ENCODE results near the gene RFTN1. TPM values are rescaled to one million over a fixed set of nuclear protein-coding genes. Genes with fewer than 3 reads are reported as not detected.
A peak's percentile ranks its signal among the peaks of the same experiment; 100 is the strongest.

RFTN1 gene
- total and polyA plus RNA-seq, 7 donors, result 9.1 to 33.1 (median 15.9) TPM

GRCh38 chr3:16372362-16373292 lies 140.9 kb downstream of the RFTN1 start:
- no peak for DNase-seq
- no peaks in the 10 kb centered on the region for H3K9me3 ChIP-seq
- no peak overlapping the region for H3K4me3 ChIP-seq
- peaks cover 0 to 2% of the 10 kb centered on the region in 2 donors for H3K36me3 ChIP-seq (ENCODE audit: insufficient read depth in 1 of 2, low read depth in 1 of 2)
- H3K27me3 ChIP-seq (ENCODE audit: insufficient read depth in 3 of 3, low read length in 2 of 3), result no peaks in the 10 kb centered on the region
- H3K27ac ChIP-seq, result peak overlapping the region; percentile 85
- peaks cover 42% of the 10 kb centered on the region for H3K4me1 ChIP-seq
- 62 to 70% (median 63%) methylated on average over 12 of the region's 12 CpGs for WGBS, 3 donors
- TF ChIP-seq CTCF (IDR thresholded peaks at IDR 0.05), result no peak
- intact Hi-C loops (cut with DNase I), result no loop called here
- ATAC-seq, result no peak

GRCh38 chr3:16370872-16371740 lies 142.4 kb downstream of the RFTN1 start:
- DNase-seq (peak in 1 of 2 donors; percentile 64), ATAC-seq (peak; percentile 71 to 90 (median 87))
- H3K4me1 ChIP-seq, result peaks cover 36% of the 10 kb centered on the region
- 18 to 36% (median 22%) methylated on average over 10 of the region's 10 CpGs for WGBS, 3 donors
- peak overlapping the region; percentile 85 for H3K27ac ChIP-seq
- H3K27me3 ChIP-seq (ENCODE audit: insufficient read depth in 3 of 3, low read length in 2 of 3), result no peaks in the 10 kb centered on the region
- no peaks in the 10 kb centered on the region for H3K9me3 ChIP-seq
- H3K4me3 ChIP-seq, result peak overlapping the region; percentile 0
- no peak for TF ChIP-seq CTCF (IDR thresholded peaks at IDR 0.05)
- H3K36me3 ChIP-seq (ENCODE audit: insufficient read depth in 1 of 2, low read depth in 1 of 2), result peaks cover 0 to 5% of the 10 kb centered on the region in 2 donors
- intact Hi-C loops (cut with DNase I), result no loop called here

- no peaks in the 10 kb centered on the region for H3K9me3 ChIP-seq
- H3K36me3 ChIP-seq (ENCODE audit: insufficient read depth in 1 of 2, low read depth in 1 of 2), result peaks cover 0 to 5% of the 10 kb centered on the region in 2 donors
- ATAC-seq (no peak), DNase-seq (no peak)
- no peaks in the 10 kb centered on the region for H3K27me3 ChIP-seq (ENCODE audit: insufficient read depth in 3 of 3, low read length in 2 of 3)
- intact Hi-C loops (cut with DNase I), result no loop called here
- no peak for TF ChIP-seq CTCF (IDR thresholded peaks at IDR 0.05)
- H3K4me1 ChIP-seq, result peaks cover 36% of the 10 kb centered on the region
- peak overlapping the region; percentile 0 for H3K4me3 ChIP-seq
- H3K27ac ChIP-seq, result peak overlapping the region; percentile 85
- 51 to 61% (median 54%) methylated on average over 2 of the region's 2 CpGs for WGBS, 3 donors
These were observed 143.0 kb downstream of the RFTN1 start for GRCh38 chr3:16370503-16370871.

GRCh38 chr3:16369885-16370284 lies 143.6 kb downstream of the RFTN1 start:
- intact Hi-C loops (cut with DNase I), result no loop called here
- Histone ChIP-seq H3K27ac (peak overlapping the region; percentile 85), H3K27me3 (ENCODE audit: insufficient read depth in 3 of 3, low read length in 2 of 3) (no peaks in the 10 kb centered on the region), H3K36me3 (ENCODE audit: insufficient read depth in 1 of 2, low read depth in 1 of 2) (peaks cover 0 to 7% of the 10 kb centered on the region in 2 donors), H3K9me3 (no peaks in the 10 kb centered on the region), H3K4me1 (peaks cover 36% of the 10 kb centered on the region), H3K4me3 (peak overlapping the region; percentile 0)
- TF ChIP-seq CTCF (IDR thresholded peaks at IDR 0.05), result no peak
- peak; percentile 27 to 70 (median 52) for ATAC-seq
- WGBS, 3 donors, result 52 to 74% (median 56%) methylated on average over 8 of the region's 8 CpGs
- no peak for DNase-seq

Data from psoas muscle (tissue), 8 donors.